OCI-LY3 (cell line): ENCODE data around the gene SEPHS2.

Experiments used
- H2AFZ ChIP-seq: fragments of 200-600, 300-600 bp; shearing (Covaris generic); 2 replicates; pipeline ENCODE4 v1.6.0; 2014; ENCODE audit warnings: antibody characterized with exemption, low read depth, low read length
- H3K27ac ChIP-seq: fragments of 200-600, 300-600 bp; sonication (generic); 2 replicates; pipeline ENCODE4 v1.5.1; 2014; ENCODE audit warnings: mild to moderate bottlenecking, low read length, moderate library complexity, mixed read lengths
- H3K27me3 ChIP-seq: fragments of 200-600, 300-600 bp; sonication (generic); 2 replicates; pipeline ENCODE4 v1.6.1; 2014; ENCODE audit warnings: low read depth, low read length, mixed read lengths
- H3K36me3 ChIP-seq: fragments of 200-600, 300-600 bp; sonication (generic); replicated peaks from 2 replicates; pipeline ENCODE3; 2014; ENCODE audit warnings: low read depth, low read length, mixed read lengths
- H3K4me1 ChIP-seq: fragments of 300-600, 200-600 bp; sonication (generic); 2 replicates; pipeline ENCODE4 v1.6.1; 2014; ENCODE audit warnings: low read length, mixed read lengths
- H3K4me2 ChIP-seq: fragments of 200-600, 300-600 bp; sonication (generic); 2 replicates; pipeline ENCODE4 v1.6.1; 2014; ENCODE audit warnings: low read length, mixed read lengths
- H3K4me3 ChIP-seq: fragments of 300-600, 200-600 bp; sonication (generic); 2 replicates; pipeline ENCODE4 v1.5.1; 2014; ENCODE audit warnings: antibody characterized with exemption, mild to moderate bottlenecking, low read length, moderate library complexity
- H3K79me2 ChIP-seq: fragments of 300-600, 200-600 bp; shearing (Covaris generic); 2 replicates; pipeline ENCODE4 v1.6.1; 2014; ENCODE audit warnings: mild to moderate bottlenecking, low read length, mixed read lengths
- H3K9ac ChIP-seq: fragments of 300-600, 200-600 bp; shearing (Covaris generic); 2 replicates; pipeline ENCODE4 v1.6.0; 2014; ENCODE audit warnings: mild to moderate bottlenecking, low read length, moderate library complexity
- H3K9me3 ChIP-seq: fragments of 200-600, 300-600 bp; shearing (Covaris generic); 2 replicates; pipeline ENCODE4 v1.6.1; 2014; ENCODE audit warnings: low read length, mixed read lengths; ENCODE audit not compliant: insufficient read depth
- H4K20me1 ChIP-seq: fragments of 200-600, 300-600 bp; sonication (generic); 2 replicates; pipeline ENCODE4 v1.6.1; 2016; ENCODE audit warnings: low read length, mixed read lengths; ENCODE audit not compliant: insufficient read depth
- EZH2phosphoT487 ChIP-seq: fragments of 200-600 bp; shearing (Covaris generic); IDR thresholded peaks from 2 replicates; pipeline ENCODE4 v1.6.1; 2018; ENCODE audit warnings: antibody characterized with exemption, mixed run types, low read depth
- TF ChIP-seq, protein P1 (sequence below): fragments of 200-600, 300-600 bp; sonication (generic); IDR thresholded peaks from 2 replicates; pipeline ENCODE4 v1.5.1; 2014; ENCODE audit warnings: antibody characterized with exemption, low read length, low read depth

SEPHS2 gene, protein sequence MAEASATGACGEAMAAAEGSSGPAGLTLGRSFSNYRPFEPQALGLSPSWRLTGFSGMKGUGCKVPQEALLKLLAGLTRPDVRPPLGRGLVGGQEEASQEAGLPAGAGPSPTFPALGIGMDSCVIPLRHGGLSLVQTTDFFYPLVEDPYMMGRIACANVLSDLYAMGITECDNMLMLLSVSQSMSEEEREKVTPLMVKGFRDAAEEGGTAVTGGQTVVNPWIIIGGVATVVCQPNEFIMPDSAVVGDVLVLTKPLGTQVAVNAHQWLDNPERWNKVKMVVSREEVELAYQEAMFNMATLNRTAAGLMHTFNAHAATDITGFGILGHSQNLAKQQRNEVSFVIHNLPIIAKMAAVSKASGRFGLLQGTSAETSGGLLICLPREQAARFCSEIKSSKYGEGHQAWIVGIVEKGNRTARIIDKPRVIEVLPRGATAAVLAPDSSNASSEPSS

DNA sequence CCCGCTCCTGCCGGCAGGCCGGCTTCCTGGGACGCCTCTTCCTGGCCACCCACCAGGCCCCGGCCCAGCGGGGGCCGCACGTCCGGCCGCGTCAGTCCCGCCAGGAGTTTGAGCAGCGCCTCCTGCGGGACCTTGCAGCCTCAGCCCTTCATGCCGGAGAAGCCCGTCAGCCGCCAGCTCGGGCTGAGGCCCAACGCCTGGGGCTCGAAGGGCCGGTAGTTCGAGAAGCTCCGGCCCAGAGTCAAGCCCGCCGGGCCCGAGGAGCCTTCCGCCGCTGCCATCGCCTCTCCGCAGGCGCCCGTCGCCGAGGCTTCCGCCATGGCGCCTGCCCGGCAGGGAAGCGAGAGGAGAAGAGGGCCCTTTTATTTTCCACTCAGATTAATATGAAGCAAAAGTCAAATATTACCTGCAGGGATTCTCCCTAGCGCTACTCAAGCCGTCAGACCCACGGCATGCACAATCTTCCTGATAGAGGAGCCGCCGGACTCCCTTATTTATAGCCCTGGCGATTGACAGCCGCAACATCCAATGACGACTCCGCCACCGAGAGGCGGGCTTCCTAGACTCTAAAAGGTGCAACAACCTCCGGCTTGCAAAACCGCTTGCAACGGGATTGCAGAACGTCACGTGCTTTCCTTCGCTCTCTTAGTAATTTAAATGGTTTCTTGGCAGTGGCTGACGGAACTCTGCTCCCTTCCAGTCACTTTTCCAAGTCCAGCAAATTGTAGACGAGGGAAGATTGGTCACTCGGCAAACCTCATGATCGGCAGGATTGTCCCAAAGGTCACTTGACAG lies at the start of gene SEPHS2:
SEPHS2 (minus strand) TSS at position 467 of the 795 bp plus-strand sequence; CDS start at position 320, 147 bp downstream.
- Histone ChIP-seq H3K4me3 (peak within 1 kb of the TSS; percentile 89), H3K4me1 (peaks cover 18% of the 10 kb centered on the region), H3K27me3 (no peaks in the 10 kb centered on the region), H3K27ac (peak within 1 kb of the TSS; percentile 68), H3K36me3 (peaks cover 22% of the 10 kb centered on the region), H4K20me1 (no peaks in the 10 kb centered on the region), H3K79me2 (peaks cover 18% of the 10 kb centered on the region), H3K9me3 (no peaks in the 10 kb centered on the region), H2AFZ (peak within 1 kb of the TSS; percentile 88), H3K4me2 (peak within 1 kb of the TSS; percentile 89), H3K9ac (peak within 1 kb of the TSS; percentile 83)
- TF ChIP-seq, protein P1, sequence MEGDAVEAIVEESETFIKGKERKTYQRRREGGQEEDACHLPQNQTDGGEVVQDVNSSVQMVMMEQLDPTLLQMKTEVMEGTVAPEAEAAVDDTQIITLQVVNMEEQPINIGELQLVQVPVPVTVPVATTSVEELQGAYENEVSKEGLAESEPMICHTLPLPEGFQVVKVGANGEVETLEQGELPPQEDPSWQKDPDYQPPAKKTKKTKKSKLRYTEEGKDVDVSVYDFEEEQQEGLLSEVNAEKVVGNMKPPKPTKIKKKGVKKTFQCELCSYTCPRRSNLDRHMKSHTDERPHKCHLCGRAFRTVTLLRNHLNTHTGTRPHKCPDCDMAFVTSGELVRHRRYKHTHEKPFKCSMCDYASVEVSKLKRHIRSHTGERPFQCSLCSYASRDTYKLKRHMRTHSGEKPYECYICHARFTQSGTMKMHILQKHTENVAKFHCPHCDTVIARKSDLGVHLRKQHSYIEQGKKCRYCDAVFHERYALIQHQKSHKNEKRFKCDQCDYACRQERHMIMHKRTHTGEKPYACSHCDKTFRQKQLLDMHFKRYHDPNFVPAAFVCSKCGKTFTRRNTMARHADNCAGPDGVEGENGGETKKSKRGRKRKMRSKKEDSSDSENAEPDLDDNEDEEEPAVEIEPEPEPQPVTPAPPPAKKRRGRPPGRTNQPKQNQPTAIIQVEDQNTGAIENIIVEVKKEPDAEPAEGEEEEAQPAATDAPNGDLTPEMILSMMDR: peak; percentile 46
- no peak for TF ChIP-seq EZH2phosphoT487

DNA sequence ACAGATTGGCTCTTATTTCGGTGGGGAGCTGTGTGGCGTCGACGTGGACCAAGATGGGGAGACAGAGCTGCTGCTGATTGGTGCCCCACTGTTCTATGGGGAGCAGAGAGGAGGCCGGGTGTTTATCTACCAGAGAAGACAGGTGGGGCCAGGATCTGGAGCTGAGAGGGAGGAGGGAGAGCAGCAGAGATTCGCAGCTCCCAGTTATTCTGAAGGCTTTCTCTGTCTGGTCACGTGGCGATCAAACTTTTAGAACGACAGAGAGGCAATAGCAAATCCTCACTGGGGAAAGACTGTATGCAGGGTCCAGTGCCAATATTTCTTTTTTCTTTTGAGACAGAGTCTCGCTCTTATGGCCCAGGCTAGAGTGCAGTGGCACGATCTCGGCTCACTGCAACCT lies 49.0 kb upstream of the SEPHS2 start:
- Histone ChIP-seq H3K4me2 (no peak overlapping the region), H3K79me2 (no peaks in the 10 kb centered on the region), H3K4me1 (no peaks in the 10 kb centered on the region), H3K27ac (no peak overlapping the region), H3K9me3 (no peaks in the 10 kb centered on the region), H3K36me3 (no peaks in the 10 kb centered on the region), H3K4me3 (no peak overlapping the region), H3K27me3 (no peaks in the 10 kb centered on the region), H3K9ac (no peak overlapping the region), H4K20me1 (no peaks in the 10 kb centered on the region), H2AFZ (no peak overlapping the region)
- no peak for TF ChIP-seq EZH2phosphoT487
- TF ChIP-seq, protein P1: no peak

DNA sequence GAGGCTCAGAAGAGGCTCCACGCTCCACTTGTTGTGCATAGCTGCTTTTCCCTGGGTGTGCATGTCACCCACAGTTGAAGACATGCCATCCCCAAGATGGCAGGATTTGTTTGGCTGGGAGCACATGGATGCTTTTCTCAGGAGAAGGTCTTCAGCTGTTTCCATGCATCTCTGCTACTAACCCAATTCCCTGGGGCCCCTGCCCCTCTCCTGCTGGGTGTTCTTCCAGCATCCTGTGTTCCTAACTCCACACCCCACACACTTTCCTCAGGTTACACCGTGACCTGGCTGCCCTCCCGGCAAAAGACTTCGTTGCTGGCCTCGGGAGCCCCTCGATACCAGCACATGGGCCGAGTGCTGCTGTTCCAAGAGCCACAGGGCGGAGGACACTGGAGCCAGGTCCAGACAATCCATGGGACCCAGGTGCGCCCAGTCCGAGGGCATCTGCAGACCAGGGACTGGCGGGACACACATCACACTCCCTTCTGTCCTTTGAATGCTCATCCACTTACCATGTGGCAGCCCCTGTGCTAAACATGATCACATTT lies 48.3 kb upstream of the SEPHS2 start:
- H3K27ac ChIP-seq: no peak overlapping the region
- no peak overlapping the region for H3K9ac ChIP-seq
- TF ChIP-seq, protein P1: no peak
- TF ChIP-seq EZH2phosphoT487: no peak
- H3K9me3 ChIP-seq: no peaks in the 10 kb centered on the region
- H3K4me2 ChIP-seq: no peak overlapping the region
- H2AFZ ChIP-seq: no peak overlapping the region
- no peaks in the 10 kb centered on the region for H3K27me3 ChIP-seq
- no peaks in the 10 kb centered on the region for H3K79me2 ChIP-seq
- H4K20me1 ChIP-seq: no peaks in the 10 kb centered on the region
- H3K4me1 ChIP-seq: no peaks in the 10 kb centered on the region
- H3K4me3 ChIP-seq: no peak overlapping the region
- H3K36me3 ChIP-seq: peaks cover 1% of the 10 kb centered on the region

DNA sequence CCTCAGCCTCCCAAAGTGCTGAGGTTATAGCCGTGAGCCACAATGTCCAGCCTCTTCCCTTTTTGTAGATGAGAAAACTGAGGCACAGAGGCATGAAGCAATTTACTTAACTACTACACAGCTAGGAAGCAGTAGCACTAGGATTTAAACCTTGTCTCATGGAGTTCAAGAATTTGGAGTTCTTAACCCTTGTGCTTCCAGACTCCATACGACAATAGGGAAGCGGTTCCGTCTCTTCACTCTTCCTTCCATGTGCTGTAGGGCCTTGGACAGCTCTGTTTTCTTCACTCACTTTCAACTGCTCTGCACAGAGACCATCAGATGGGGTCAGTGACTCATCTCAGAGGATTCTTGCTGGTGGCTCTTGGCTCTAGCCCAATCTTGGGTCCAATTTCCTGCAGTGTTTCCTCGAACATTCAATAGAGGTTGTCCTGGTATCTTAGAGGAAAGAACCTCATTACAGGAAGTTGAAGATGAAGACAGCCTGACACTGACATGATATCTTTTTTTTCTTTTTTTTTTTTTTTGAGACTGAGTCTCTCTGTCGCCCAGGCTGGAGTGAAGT lies 46.2 kb upstream of the SEPHS2 start:
- Histone ChIP-seq H3K4me2 (no peak overlapping the region), H3K9ac (no peak overlapping the region), H3K9me3 (no peaks in the 10 kb centered on the region), H4K20me1 (no peaks in the 10 kb centered on the region), H2AFZ (no peak overlapping the region), H3K4me1 (peaks cover 4% of the 10 kb centered on the region), H3K36me3 (peaks cover 5% of the 10 kb centered on the region), H3K27me3 (no peaks in the 10 kb centered on the region), H3K27ac (no peak overlapping the region), H3K4me3 (no peak overlapping the region), H3K79me2 (no peaks in the 10 kb centered on the region)
- TF ChIP-seq, protein P1: no peak
- TF ChIP-seq EZH2phosphoT487: no peak
